IMR-90 (cell line): ENCODE results near the gene SIM2. TPM values are rescaled to one million over a fixed set of nuclear protein-coding genes. Genes with fewer than 3 reads are reported as not detected.

Experiments used
- ATAC-seq: fragments of 200-7000 bp; cut with Tn5 transposase; 2 replicates; pipeline ENCODE4 v1.9.1; 2020; ENCODE audit warnings: low read depth, mild to moderate bottlenecking, moderate library complexity
- BruUV-seq: library from RNA; stranded (reverse); fragments of 400-500 nt; replicated peaks from 2 replicates; lab custom pipeline; 2021; lab: Mats Ljungman, UMichigan
- CTCF ChIA-PET: fragments of 300-600 bp; formaldehyde crosslinking; extraction: SDS; loops from one replicate; lab custom pipeline; 2021; ENCODE audit warnings: antibody characterized with exemption; lab: Yijun Ruan, JAX
- POLR2A ChIA-PET: fragments of 300-600 bp; sonication (Branson Sonifier 250); formaldehyde crosslinking; loops from one replicate; lab custom pipeline; 2022; ENCODE audit warnings: antibody characterized with exemption; ENCODE audit not compliant: unreplicated experiment; lab: Charles Lee
- DNase-seq: peaks from one replicate; pipeline ENCODE4 v3.0.0; 2013
- H2AFZ ChIP-seq: replicated peaks from 2 replicates; pipeline ENCODE3; 2013; ENCODE audit warnings: low read length, mild to moderate bottlenecking; ENCODE audit not compliant: poor library complexity
- H2AK5ac ChIP-seq: 2 replicates; pipeline ENCODE4 v1.6.1; 2013; ENCODE audit warnings: low read depth, low read length, inconsistent platforms
- H2AK9ac ChIP-seq: replicated peaks from 2 replicates; pipeline ENCODE3; 2013; ENCODE audit warnings: mild to moderate bottlenecking, low read depth, low read length, moderate library complexity; ENCODE audit not compliant: poor library complexity
- H2BK120ac ChIP-seq: 2 replicates; pipeline ENCODE4 v1.6.1; 2013; ENCODE audit warnings: low read depth, low read length, inconsistent platforms
- H2BK15ac ChIP-seq: 3 replicates; pipeline ENCODE4 v1.6.1; 2013; ENCODE audit warnings: low read depth, low read length, inconsistent platforms
- H2BK20ac ChIP-seq: 2 replicates; pipeline ENCODE4 v1.6.1; 2013; ENCODE audit warnings: low read depth, mild to moderate bottlenecking, inconsistent platforms, low read length, moderate library complexity
- H2BK5ac ChIP-seq: 2 replicates; pipeline ENCODE4 v1.6.1; 2013; ENCODE audit warnings: mild to moderate bottlenecking, low read depth, low read length, inconsistent platforms; ENCODE audit not compliant: poor library complexity, severe bottlenecking
- H3K14ac ChIP-seq: replicated peaks from 2 replicates; pipeline ENCODE4 v1.6.1; 2013; ENCODE audit warnings: low read depth, low read length, inconsistent platforms
- H3K18ac ChIP-seq: 2 replicates; pipeline ENCODE4 v1.6.1; 2013; ENCODE audit warnings: low read depth, low read length, control low read depth
- H3K23ac ChIP-seq: 2 replicates; pipeline ENCODE4 v1.6.1; 2013; ENCODE audit warnings: low read depth, low read length, inconsistent platforms
- H3K27ac ChIP-seq: 2 replicates; pipeline ENCODE4 v1.5.1; 2013; ENCODE audit warnings: mild to moderate bottlenecking, control low read depth, low read length; ENCODE audit not compliant: insufficient read depth
- H3K27me3 ChIP-seq: 2 replicates; pipeline ENCODE4 v1.6.1; 2013; ENCODE audit warnings: low read length; ENCODE audit not compliant: control insufficient read depth, insufficient read depth
- H3K36me3 ChIP-seq: 2 replicates; pipeline ENCODE4 v1.6.1; 2013; ENCODE audit warnings: low read length, mixed read lengths; ENCODE audit not compliant: control insufficient read depth, insufficient read depth
- H3K4ac ChIP-seq: 2 replicates; pipeline ENCODE4 v1.6.1; 2013; ENCODE audit warnings: low read depth, low read length, inconsistent platforms
- H3K4me1 ChIP-seq: 2 replicates; pipeline ENCODE4 v1.6.1; 2013; ENCODE audit warnings: low read length, mixed read lengths; ENCODE audit not compliant: control insufficient read depth, insufficient read depth
- H3K4me2 ChIP-seq: 2 replicates; pipeline ENCODE4 v1.6.1; 2013; ENCODE audit warnings: low read depth, mild to moderate bottlenecking, control low read depth, low read length, moderate library complexity
- H3K4me3 ChIP-seq: 2 replicates; pipeline ENCODE4 v1.5.1; 2013; ENCODE audit warnings: low read depth, mild to moderate bottlenecking, control low read depth, low read length, moderate library complexity; ENCODE audit not compliant: insufficient read depth
- H3K56ac ChIP-seq: 2 replicates; pipeline ENCODE4 v1.6.1; 2013; ENCODE audit warnings: low read length, inconsistent platforms; ENCODE audit not compliant: insufficient read depth; ENCODE audit errors: extremely low read depth
- H3K79me1 ChIP-seq, 2 experiments: 2 replicates each; pipeline ENCODE4 v1.6.1; 2013; ENCODE audit warnings: low read length in 2 of 2, inconsistent platforms in 1 of 2, low read depth in 1 of 2
- H3K9ac ChIP-seq: 2 replicates; pipeline ENCODE4 v1.6.1; 2013; ENCODE audit warnings: low read depth, low read length, control low read depth
- H3K9me1 ChIP-seq: 2 replicates; pipeline ENCODE4 v1.6.1; 2013; ENCODE audit warnings: low read length, inconsistent platforms; ENCODE audit not compliant: insufficient read depth
- H3K9me3 ChIP-seq: 2 replicates; pipeline ENCODE4 v1.6.1; 2013; ENCODE audit warnings: low read length; ENCODE audit not compliant: control insufficient read depth, insufficient read depth
- H4K20me1 ChIP-seq: 2 replicates; pipeline ENCODE4 v1.6.1; 2013; ENCODE audit warnings: low read length, inconsistent platforms; ENCODE audit not compliant: insufficient read depth
- H4K5ac ChIP-seq: 2 replicates; pipeline ENCODE4 v1.6.1; 2013; ENCODE audit warnings: mild to moderate bottlenecking, low read depth, low read length, control low read depth
- H4K8ac ChIP-seq, 2 experiments: 2 replicates each; pipeline ENCODE4 v1.6.1; 2013; ENCODE audit warnings: low read depth in 2 of 2, low read length in 2 of 2, control low read depth in 1 of 2, inconsistent platforms in 1 of 2
- H4K91ac ChIP-seq: 2 replicates; pipeline ENCODE4 v1.6.1; 2013; ENCODE audit warnings: low read depth, low read length, inconsistent platforms; ENCODE audit not compliant: insufficient read depth
- BHLHE40 ChIP-seq: fragments of 150-350 bp; IDR thresholded peaks from 2 replicates; pipeline ENCODE4 v1.6.1; 2016; ENCODE audit warnings: mild to moderate bottlenecking, low read depth, low read length
- CHD1 ChIP-seq: IDR thresholded peaks from 2 replicates; pipeline ENCODE4 v1.6.1; 2012; ENCODE audit warnings: low read depth, low read length, improper control_type of control experiment
- SMC3 ChIP-seq: fragments of 150-350 bp; IDR thresholded peaks from 2 replicates; pipeline ENCODE4 v1.6.1; 2016; ENCODE audit warnings: low read depth, mild to moderate bottlenecking, antibody characterized with exemption, low read length, moderate library complexity
- WGBS, 2 experiments: methylation state at CpG; one replicate each; pipeline versions ENCODE4 v1.1.5 to v1.1.7; 2013; ENCODE audit warnings: missing lambda C conversion rate in 2 of 2; ENCODE audit not compliant: insufficient read length in 1 of 2; ENCODE audit errors: extremely low coverage in 2 of 2; 5-methylcytosine and 5-hydroxymethylcytosine counted together
- dilution Hi-C: fragments of 300-500 bp; cut with HindIII; formaldehyde crosslinking; loops from one replicate; pipeline ENCODE4 v1.14.3; 2018; ENCODE audit warnings: low sequenced_read_pairs; ENCODE audit not compliant: unreplicated experiment
- in situ Hi-C: fragments of 300-500 bp; cut with MboI; formaldehyde crosslinking; loops from 3 replicates; pipeline ENCODE4 v1.14.3; 2019; ENCODE audit warnings: low sequenced_read_pairs, inconsistent platforms, mixed read lengths
- intact Hi-C: fragments of 100-400 bp; cut with micrococcal nuclease; formaldehyde crosslinking; loops from 2 replicates; pipeline ENCODE4 v1.10.0; 2022
- polyA plus RNA-seq, 3 experiments: library from polyadenylated mRNA; depleted of rRNA; stranded (reverse); fragments of >200 nt; gene quantifications; 2 replicates each; pipeline ENCODE4 v1.2.3, GENCODE V29; 2012; ENCODE audit warnings: low replicate concordance in 1 of 3
- total RNA-seq: library from RNA; depleted of rRNA; stranded (reverse); fragments of >200 nt; gene quantifications from 2 replicates; pipeline ENCODE4 v1.2.3, GENCODE V29; 2012

The SIM2 gene
- total and polyA plus RNA-seq, 2 of the 4 experiments (the other 2 are of a cell fraction): 2.2 to 7.5 TPM

DNA sequence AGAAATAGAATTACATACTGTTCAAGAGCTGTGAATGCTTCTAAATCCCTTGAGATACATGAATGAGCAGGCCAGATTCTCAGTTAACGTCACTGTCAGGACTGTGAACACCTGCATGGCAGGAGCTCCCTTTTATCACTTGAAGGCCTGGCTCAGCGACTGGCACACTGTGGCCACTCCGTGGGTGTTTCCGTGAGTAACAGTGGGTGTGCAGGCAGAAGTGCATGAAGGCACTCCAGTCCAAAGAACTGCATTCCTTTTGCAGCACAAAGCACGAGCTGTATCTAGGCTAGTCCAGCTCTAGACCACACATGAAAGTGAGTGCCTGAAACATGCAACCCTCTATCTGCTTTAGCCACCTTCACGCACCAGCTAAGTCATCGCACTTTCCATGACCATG lies 9.6 kb upstream of the SIM2 start:
- Histone ChIP-seq H3K9ac (no peak overlapping the region), H4K5ac (no peak overlapping the region), H3K27me3 (peaks cover 77% of the 10 kb centered on the region), H3K14ac (no peak overlapping the region), H2BK20ac (no peak overlapping the region), H2AFZ (no peak overlapping the region), H3K79me1 (no peaks in the 10 kb centered on the region), H3K36me3 (no peaks in the 10 kb centered on the region), H3K23ac (no peak overlapping the region), H3K4me2 (no peak overlapping the region), H4K8ac (no peak overlapping the region), H3K27ac (no peak overlapping the region), H2BK120ac (no peak overlapping the region), H2AK9ac (no peak overlapping the region), H3K4ac (no peak overlapping the region; the same call in 1 of the 2 replicates), H3K4me3 (no peak overlapping the region), H3K4me1 (no peaks in the 10 kb centered on the region), H3K9me1 (0 out of 2 replicates have a peak, but pooled peaks cover 2% of the 10 kb centered on the region), H3K56ac (no peak overlapping the region), H3K18ac (no peak overlapping the region), H4K91ac (no peak overlapping the region), H2BK5ac (no peak overlapping the region), H3K9me3 (peaks cover 12% of the 10 kb centered on the region), H2BK15ac (no peak overlapping the region), H4K20me1 (peaks cover 10% of the 10 kb centered on the region; the same call in 1 of the 2 replicates), H2AK5ac (no peak overlapping the region)
- intact Hi-C loops (no loop called here), in situ Hi-C loops (no loop called here), dilution Hi-C loops (no loop called here)
- ChIA-PET POLR2A (no interaction called here), CTCF (no interaction called here)
- no peak for DNase-seq
- no TSS peak for BruUV-seq
- no peak for ATAC-seq
- no peak for TF ChIP-seq CHD1
- no peak for TF ChIP-seq SMC3
- no peak for TF ChIP-seq BHLHE40
- WGBS, 2 experiments: 71% methylated on average over 1 of the region's 7 CpGs; no CpG with 5 or more reads in 1 of the 2 experiments
